ENCODE data around the gene C3orf70.

DNA sequence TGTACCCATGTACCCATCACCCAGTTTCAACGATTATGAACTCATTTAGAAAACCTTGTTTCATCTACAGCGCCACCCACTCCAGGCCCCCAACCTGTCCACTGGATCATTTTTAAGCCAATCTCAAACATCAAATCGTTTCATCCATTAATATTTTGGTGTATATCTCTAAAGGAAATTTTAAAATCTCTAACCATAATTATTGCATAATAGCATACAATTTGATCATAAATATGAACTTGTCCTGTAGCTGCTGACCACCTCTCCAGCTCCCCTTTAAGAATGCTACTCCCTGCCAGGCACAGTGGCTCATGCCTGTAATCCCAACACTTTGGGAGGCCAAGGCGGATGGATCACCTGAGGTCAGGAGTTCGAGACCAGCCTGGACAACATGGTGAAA lies 2.8 kb upstream of the C3orf70 start:
- TF ChIP-seq, protein P1, sequence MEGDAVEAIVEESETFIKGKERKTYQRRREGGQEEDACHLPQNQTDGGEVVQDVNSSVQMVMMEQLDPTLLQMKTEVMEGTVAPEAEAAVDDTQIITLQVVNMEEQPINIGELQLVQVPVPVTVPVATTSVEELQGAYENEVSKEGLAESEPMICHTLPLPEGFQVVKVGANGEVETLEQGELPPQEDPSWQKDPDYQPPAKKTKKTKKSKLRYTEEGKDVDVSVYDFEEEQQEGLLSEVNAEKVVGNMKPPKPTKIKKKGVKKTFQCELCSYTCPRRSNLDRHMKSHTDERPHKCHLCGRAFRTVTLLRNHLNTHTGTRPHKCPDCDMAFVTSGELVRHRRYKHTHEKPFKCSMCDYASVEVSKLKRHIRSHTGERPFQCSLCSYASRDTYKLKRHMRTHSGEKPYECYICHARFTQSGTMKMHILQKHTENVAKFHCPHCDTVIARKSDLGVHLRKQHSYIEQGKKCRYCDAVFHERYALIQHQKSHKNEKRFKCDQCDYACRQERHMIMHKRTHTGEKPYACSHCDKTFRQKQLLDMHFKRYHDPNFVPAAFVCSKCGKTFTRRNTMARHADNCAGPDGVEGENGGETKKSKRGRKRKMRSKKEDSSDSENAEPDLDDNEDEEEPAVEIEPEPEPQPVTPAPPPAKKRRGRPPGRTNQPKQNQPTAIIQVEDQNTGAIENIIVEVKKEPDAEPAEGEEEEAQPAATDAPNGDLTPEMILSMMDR (IDR thresholded peaks at IDR 0.05; ENCODE audit: insufficient read depth, low read depth, low read length) = no peak
- no peak for TF ChIP-seq EZH2 (IDR thresholded peaks at IDR 0.05; ENCODE audit: insufficient read depth, low read length)
